ENCODE results near the gene SMARCD1.
"Not testable (repeated sequence)": the region's sequence is repeated elsewhere in the genome, so short reads cannot be mapped to it uniquely, and the experiment has no call there.

The SMARCD1 gene

DNA sequence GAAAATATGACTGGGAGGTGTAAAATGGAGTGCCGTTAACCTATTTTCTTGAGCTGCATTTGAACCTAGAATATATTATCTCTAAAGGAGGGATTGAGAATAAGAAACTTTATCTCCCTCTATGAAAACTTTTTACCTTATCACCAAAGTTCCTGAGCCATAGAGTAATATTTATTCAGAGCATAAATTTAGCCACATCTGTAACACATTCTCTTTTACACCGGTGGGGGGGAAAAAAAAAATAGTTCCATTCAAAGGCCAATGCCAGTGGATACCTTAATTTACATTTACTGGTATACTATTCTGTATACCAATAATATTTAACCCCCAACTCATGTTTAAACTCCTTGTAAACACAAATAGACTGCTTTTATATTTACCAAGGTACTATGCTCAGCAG, 60.3 kb downstream of the SMARCD1 start:
- DNase-seq (ENCODE audit: low read depth), result no peak

DNA sequence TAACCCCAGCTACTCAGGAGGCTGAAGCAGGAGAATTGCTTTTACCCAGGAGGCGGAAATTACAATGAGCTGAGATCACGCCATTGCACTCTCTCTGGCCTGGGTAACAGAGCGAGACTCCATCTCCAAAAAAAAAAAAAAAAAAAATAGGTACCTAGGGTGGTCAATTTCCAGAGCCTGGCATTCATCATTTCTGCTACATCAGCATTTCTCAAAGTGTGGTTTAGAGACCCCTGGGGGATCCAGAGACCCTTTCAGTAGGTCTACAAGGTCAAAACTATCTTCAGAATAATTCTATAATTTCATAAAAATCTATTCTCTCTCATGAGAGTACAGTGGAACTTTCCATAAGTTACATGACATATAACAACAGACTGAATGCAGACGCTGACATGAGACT, 62.1 kb downstream of the SMARCD1 start:
- no peak for DNase-seq (ENCODE audit: low read depth)

DNA sequence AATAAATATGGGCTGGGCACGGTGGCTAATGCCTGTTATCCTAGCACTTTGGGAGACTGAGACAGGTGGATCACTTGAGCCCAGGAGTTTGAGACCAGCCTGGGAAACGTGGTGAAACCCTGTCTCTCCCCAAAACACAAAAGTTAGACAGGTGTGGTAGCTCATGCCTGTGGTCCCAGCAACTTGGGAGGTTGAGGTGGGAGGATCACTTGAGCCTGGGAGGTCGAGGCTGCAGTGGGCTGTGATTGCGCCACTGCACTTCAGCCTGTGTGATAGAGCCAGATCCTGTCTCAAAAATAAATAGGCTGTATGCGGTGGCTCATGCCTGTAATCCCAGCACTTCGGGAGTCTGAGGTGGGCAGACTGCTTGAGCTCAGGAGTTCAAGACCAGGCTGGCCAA, 62.9 kb downstream of the SMARCD1 start:
- DNase-seq (ENCODE audit: low read depth), result not testable (repeated sequence)

DNA sequence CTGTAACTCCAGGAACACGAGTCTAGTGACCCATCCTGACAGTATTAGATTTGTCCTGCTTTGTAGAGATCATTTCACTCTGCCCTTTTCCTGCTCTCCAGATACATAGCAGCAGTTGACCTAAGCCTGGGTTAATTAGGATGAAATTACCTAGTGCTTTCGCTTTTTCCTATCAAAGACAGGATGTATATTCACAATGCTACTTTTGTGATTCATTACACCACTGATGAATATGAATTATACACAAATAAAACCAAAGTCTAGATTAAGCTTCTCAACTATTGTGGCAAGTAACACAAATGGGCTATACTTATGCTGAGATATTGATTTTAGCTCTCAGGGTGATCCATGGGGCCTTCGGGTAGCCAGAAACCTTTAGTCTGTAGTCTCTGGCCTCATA, 64.2 kb downstream of the SMARCD1 start:
- no peak for DNase-seq (ENCODE audit: low read depth)

Data from stromal cell of bone marrow (primary cell).